Mucosa of stomach (tissue), 1 donor: ENCODE measurements around the gene SLC9C1.

Experiments used
- H3K27me3 ChIP-seq: one replicate; pipeline ENCODE4 v1.7.0; 2013; ENCODE audit warnings: mild to moderate bottlenecking, low read length; ENCODE audit not compliant: control insufficient read depth, insufficient read depth
- H3K36me3 ChIP-seq: one replicate; pipeline ENCODE4 v1.7.0; 2013; ENCODE audit warnings: low read length; ENCODE audit not compliant: control insufficient read depth, insufficient read depth
- H3K4me1 ChIP-seq: one replicate; pipeline ENCODE4 v1.7.0; 2013; ENCODE audit warnings: mild to moderate bottlenecking, low read length; ENCODE audit not compliant: control insufficient read depth, insufficient read depth
- H3K4me3 ChIP-seq: one replicate; pipeline ENCODE4 v1.7.0; 2013; ENCODE audit warnings: low read length
- H3K9ac ChIP-seq: one replicate; pipeline ENCODE4 v1.7.0; 2013; ENCODE audit warnings: mild to moderate bottlenecking, low read length, moderate library complexity
- H3K9me3 ChIP-seq: one replicate; pipeline ENCODE4 v1.7.0; 2013; ENCODE audit warnings: mild to moderate bottlenecking, low read length, moderate library complexity; ENCODE audit not compliant: control insufficient read depth
- donor health status: Pancreatic carcinoma.

Gene SLC9C1

DNA sequence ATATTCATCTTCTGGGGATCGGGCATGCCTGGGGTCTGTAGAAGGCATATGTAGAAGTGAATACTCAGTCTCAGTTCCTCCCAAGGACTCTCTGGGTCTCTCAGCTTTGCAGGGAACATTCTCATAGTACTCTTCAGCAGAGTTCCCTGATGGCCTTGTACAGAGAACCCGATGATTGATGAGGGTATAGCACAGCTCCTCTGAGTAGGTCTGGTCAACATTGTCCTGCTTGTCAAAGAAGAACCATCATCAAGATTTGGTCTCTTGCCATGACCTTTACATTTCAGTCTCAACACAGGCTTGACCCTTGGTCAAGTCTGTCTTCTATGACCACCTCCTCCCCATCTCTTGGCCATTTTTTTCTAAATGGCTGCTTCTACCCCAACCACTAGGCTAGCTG lies 170.5 kb downstream of the SLC9C1 start:
- Histone ChIP-seq H3K9me3 (no peaks in the 10 kb centered on the region), H3K27me3 (no peaks in the 10 kb centered on the region)

DNA sequence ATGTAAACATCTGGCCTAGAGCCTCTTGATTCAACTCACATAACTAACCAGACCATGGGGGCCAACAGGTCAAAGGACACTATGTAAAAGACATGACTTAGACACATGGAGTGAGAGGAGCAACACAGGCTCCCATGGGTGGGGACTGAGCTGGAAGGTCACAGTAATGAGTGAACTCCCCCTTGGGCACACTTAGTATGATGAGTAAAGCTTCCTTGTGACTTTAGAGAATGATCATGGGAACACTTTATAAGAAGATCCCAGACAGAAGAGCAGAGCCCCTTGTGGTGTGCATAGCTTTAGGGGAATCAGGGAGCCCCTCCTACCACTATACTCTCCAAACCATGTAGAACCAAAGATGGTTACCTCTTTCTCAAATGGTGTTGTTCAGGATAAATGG lies 171.1 kb downstream of the SLC9C1 start:
- no peaks in the 10 kb centered on the region for H3K9me3 ChIP-seq
- no peak overlapping the region for H3K9ac ChIP-seq
- no peaks in the 10 kb centered on the region for H3K4me1 ChIP-seq
- H3K4me3 ChIP-seq: no peak overlapping the region
- no peaks in the 10 kb centered on the region for H3K27me3 ChIP-seq
- no peaks in the 10 kb centered on the region for H3K36me3 ChIP-seq

More for the DNA sequence above, 170.5 kb downstream of the SLC9C1 start:
- Histone ChIP-seq H3K36me3 (no peaks in the 10 kb centered on the region), H3K4me3 (no peak overlapping the region), H3K9ac (no peak overlapping the region), H3K4me1 (no peaks in the 10 kb centered on the region)

GRCh38 chr3:112121577-112122547 lies 172.2 kb downstream of the SLC9C1 start:
- H3K36me3 ChIP-seq: peaks cover 2% of the 10 kb centered on the region
- no peak overlapping the region for H3K4me3 ChIP-seq
- H3K27me3 ChIP-seq: no peaks in the 10 kb centered on the region
- no peaks in the 10 kb centered on the region for H3K4me1 ChIP-seq
- H3K9me3 ChIP-seq: no peaks in the 10 kb centered on the region
- H3K9ac ChIP-seq: no peak overlapping the region

DNA sequence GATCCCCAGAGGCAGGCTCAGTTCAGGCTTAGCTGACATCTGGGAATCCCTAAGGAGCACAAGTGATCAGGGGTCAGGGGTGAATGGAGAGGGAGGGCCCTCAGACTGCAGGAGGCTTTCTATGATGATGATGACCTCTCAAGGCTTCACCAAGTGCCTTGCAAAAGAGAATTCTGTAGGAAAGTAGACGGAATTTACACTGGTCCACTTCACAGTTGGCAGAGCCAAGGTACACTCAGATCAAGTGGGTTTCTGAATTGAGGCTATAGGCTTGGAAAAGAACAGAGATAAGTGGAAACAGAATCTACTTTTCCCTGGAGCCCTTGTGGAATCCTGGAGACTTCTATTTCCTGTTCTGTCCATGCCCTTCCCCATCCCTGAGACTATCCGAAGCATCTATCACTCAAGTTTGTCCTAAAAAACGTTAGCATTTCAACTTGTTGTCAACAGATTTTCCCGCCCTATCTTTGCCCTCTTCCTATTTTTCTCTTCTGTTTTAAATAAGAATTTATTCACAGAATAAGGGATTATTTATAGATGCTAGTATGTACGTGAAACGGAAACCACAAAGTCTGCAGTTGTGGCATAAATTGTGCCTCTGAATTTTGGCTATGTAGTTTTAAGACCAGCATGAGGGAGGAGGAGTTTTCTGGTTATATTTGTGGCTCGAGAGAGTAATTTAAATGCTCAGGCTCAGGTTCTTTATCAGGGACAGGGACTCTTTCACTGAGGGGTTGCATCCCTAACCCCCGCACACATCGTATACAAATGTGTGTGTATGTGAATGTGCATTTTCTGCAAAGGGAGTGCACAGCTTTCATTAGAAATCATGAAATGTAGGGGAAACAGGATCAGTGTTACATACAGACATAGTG lies 173.8 kb downstream of the SLC9C1 start:
- H3K4me1 ChIP-seq: no peaks in the 10 kb centered on the region
- peaks cover 4% of the 10 kb centered on the region for H3K36me3 ChIP-seq
- no peak overlapping the region for H3K4me3 ChIP-seq
- H3K9ac ChIP-seq: no peak overlapping the region
- H3K27me3 ChIP-seq: no peaks in the 10 kb centered on the region
- no peaks in the 10 kb centered on the region for H3K9me3 ChIP-seq

DNA sequence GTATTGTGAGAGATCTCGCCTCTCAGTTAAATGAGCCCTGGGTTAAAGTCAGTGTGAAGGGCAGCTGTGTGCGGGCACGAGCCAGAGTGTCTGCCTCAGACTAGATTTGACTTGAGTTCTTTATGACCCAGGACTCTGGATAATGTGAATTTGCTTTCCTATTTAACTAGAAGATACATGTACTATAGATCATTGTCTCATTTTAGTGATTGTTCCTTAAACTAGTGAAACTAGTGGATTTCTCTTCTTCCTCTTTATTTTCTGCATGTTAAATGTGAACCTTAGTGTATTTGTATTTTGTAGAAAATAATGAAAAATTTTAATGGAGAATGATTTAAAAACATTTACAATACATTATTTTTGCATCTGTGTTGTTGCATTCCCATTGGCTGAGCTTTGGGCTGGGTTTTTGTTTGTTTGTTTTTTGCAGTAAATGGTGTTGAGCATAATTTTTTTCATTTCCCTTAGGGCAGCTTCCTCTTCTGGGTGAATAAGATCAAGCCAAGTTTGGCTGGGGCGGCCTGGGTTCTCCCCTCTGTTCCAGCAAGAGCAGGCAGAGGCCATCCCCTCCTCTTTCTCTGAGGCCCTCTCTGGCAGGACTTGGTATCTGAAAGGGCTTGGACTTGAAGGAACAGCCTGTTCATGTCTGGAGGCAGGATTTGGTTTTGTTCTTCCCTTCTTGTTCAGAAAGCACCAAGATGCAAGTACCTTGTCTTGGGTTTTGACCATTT lies 176.0 kb downstream of the SLC9C1 start:
- Histone ChIP-seq H3K27me3 (no peaks in the 10 kb centered on the region), H3K36me3 (peaks cover 4% of the 10 kb centered on the region), H3K4me1 (no peaks in the 10 kb centered on the region), H3K9ac (no peak overlapping the region), H3K4me3 (no peak overlapping the region), H3K9me3 (no peaks in the 10 kb centered on the region)

DNA sequence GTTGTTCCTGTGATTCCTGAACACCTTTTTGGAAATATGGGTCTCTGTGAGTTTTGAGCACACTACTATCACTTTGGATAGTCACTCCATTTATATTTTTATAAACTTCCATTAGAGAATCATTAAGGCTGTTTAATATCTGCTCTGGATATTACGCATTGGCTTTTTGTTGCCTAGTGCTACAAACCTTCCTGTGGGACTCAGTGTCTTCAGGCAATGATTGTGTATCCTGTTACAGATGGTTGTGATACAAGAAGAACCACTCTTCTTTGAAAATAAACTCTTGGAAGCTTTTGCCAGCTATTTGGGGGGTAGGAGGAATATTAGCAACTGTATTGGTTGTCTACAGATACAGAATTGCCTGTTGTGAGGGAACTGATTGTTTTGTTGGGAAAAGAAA lies 176.6 kb downstream of the SLC9C1 start:
- Histone ChIP-seq H3K4me3 (no peak overlapping the region), H3K27me3 (no peaks in the 10 kb centered on the region), H3K9me3 (no peaks in the 10 kb centered on the region), H3K4me1 (no peaks in the 10 kb centered on the region), H3K36me3 (peaks cover 4% of the 10 kb centered on the region), H3K9ac (no peak overlapping the region)

GRCh38 chr3:112116748-112117186 lies 177.2 kb downstream of the SLC9C1 start:
- H3K9me3 ChIP-seq: no peaks in the 10 kb centered on the region
- H3K9ac ChIP-seq: no peak overlapping the region
- H3K4me3 ChIP-seq: no peak overlapping the region
- no peaks in the 10 kb centered on the region for H3K4me1 ChIP-seq
- peaks cover 4% of the 10 kb centered on the region for H3K36me3 ChIP-seq
- H3K27me3 ChIP-seq: no peaks in the 10 kb centered on the region

DNA sequence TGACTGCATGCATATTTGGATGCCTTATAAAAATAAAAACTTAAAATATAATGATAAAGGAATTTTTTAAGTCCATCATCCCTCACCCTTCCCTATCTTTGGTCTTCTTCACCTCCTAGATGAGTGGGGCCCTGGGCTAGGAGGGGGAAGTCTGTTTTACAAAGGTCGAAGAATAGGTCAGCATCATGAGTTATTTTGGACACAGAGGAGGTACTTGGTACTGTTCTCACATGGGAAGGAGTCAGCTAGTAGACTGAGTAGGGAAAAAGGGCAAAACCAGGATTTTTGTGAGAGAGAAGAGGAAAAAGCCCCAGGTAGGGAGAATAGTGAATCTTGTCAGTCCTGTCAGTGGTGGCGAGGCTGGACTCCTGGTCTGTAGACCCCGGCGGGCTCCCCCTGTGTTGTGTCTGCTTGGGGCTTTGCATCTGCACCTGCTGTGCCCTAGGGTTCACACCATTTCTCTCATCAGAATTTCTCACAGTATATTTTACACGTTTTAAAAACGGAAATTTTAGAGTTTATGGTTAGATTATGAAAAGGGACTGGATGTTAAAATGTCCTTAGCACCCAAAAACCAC lies 178.1 kb downstream of the SLC9C1 start:
- Histone ChIP-seq H3K36me3 (peaks cover 4% of the 10 kb centered on the region), H3K4me3 (no peak overlapping the region), H3K4me1 (no peaks in the 10 kb centered on the region), H3K9me3 (no peaks in the 10 kb centered on the region), H3K27me3 (no peaks in the 10 kb centered on the region), H3K9ac (no peak overlapping the region)

DNA sequence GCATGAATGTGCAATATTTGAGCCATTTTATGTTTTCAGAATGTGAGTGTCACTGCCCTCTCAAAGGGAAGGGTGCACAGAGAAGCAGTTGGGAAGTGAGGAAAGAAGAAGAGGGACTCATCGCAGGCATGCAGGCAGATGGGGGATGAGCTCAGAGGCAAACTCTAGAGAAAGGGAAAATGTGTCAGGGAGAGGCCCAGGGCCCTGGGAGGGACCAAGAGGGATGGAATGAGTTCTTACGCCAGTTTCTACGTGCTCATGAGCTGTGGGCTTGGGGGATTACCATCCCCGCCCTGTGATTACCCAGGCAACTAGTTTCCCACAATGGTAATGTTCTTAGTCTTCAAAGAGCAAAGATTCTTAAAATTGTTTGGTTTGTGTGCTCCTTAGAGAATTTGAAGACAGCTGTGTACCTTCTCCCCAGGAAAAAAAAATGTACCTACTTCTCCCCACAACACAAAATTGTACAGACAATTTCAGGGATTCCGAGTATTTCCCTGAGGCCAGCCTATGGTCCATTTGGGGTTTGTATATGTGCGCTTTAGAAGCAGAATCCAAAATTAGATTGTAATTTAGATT lies 178.8 kb downstream of the SLC9C1 start:
- Histone ChIP-seq H3K9ac (no peak overlapping the region), H3K4me1 (no peaks in the 10 kb centered on the region), H3K27me3 (no peaks in the 10 kb centered on the region), H3K9me3 (no peaks in the 10 kb centered on the region), H3K4me3 (no peak overlapping the region), H3K36me3 (peaks cover 4% of the 10 kb centered on the region)

DNA sequence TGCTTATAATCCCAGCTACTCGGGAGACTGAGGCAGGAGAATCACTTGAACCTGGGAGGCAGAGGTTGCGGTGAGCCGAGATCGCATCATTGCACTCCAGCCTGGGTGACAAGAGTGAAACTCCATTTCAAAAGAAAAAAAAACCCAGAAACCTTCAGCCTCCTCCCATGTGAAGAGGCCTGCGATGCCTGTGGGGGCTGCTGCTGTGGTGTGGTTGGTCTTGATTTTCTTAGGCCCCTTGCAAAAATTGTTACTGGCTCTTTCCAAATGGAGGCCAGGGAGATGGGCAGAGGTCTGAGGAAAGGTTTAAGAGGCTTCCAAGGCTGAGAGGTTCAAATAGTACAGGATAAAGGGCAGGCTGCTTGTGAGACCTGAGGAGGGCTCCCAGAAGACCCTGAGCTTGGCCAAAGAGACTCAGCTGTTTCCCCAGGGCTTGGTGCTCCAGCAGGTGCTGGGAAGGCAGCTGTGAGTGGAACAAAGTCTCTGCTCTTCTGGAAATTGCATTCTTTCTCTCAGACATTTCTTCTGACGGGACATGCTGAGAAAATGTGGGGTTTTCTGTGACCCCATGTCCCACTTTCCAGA lies 179.3 kb downstream of the SLC9C1 start:
- H3K36me3 ChIP-seq: peaks cover 4% of the 10 kb centered on the region
- H3K4me1 ChIP-seq: no peaks in the 10 kb centered on the region
- no peaks in the 10 kb centered on the region for H3K27me3 ChIP-seq
- no peak overlapping the region for H3K4me3 ChIP-seq
- H3K9me3 ChIP-seq: no peaks in the 10 kb centered on the region
- H3K9ac ChIP-seq: no peak overlapping the region
